A673 (cell line): ENCODE measurements around the gene KICS2. TPM values are rescaled to one million over a fixed set of nuclear protein-coding genes. Genes with fewer than 3 reads are reported as not detected.

Source experiments
- Bru-seq: library from RNA; stranded (reverse); fragments of 400-500 nt; gene quantifications from one replicate; lab custom pipeline; 2021; lab: Mats Ljungman, UMichigan
- BruChase-seq, 2 experiments: library from RNA; stranded (reverse); fragments of 400-500 nt; gene quantifications; one replicate each; lab custom pipeline; 2021; lab: Mats Ljungman, UMichigan
- BruUV-seq: library from RNA; stranded (reverse); fragments of 400-500 nt; replicated peaks from 2 replicates; lab custom pipeline; 2021; lab: Mats Ljungman, UMichigan
- CTCF ChIA-PET: fragments of 300-600 bp; sonication (Branson Sonifier 250); formaldehyde crosslinking; loops from one replicate; lab custom pipeline; 2022; ENCODE audit warnings: antibody characterized with exemption; lab: Charles Lee
- POLR2A ChIA-PET: fragments of 300-600 bp; sonication (Branson Sonifier 250); formaldehyde crosslinking; loops from one replicate; lab custom pipeline; 2022; ENCODE audit warnings: antibody characterized with exemption; ENCODE audit not compliant: low non-redundant PET; lab: Charles Lee
- DNase-seq: peaks from one replicate; pipeline ENCODE4 v3.0.0-alpha.2; 2015; ENCODE audit warnings: low spot score
- H3K27ac ChIP-seq: fragments of 200-600 bp; sonication (generic); 2 replicates; pipeline ENCODE4 v1.5.1; 2016; ENCODE audit warnings: mixed run types, low read depth, mild to moderate bottlenecking, mixed read lengths, antibody characterized with exemption, low read length; ENCODE audit not compliant: poor library complexity, severe bottlenecking
- H3K27me3 ChIP-seq: fragments of 200-600 bp; sonication (generic); replicated peaks from 2 replicates; pipeline ENCODE4 v1.6.1; 2017; ENCODE audit warnings: mixed run types, low read depth, mild to moderate bottlenecking, mixed read lengths, antibody characterized with exemption, low read length; ENCODE audit not compliant: insufficient read depth, poor library complexity
- H3K36me3 ChIP-seq: fragments of 200-600 bp; sonication (generic); 2 replicates; pipeline ENCODE4 v1.6.1; 2016; ENCODE audit warnings: mixed run types, mild to moderate bottlenecking, mixed read lengths, antibody characterized with exemption, low read length; ENCODE audit not compliant: insufficient read depth, poor library complexity, severe bottlenecking
- H3K4me1 ChIP-seq: fragments of 200-600 bp; sonication (generic); 2 replicates; pipeline ENCODE4 v1.6.1; 2017; ENCODE audit warnings: mixed run types, mild to moderate bottlenecking, mixed read lengths, antibody characterized with exemption, low read length; ENCODE audit not compliant: insufficient read depth, poor library complexity, severe bottlenecking
- H3K4me3 ChIP-seq: fragments of 200-600 bp; sonication (generic); 2 replicates; pipeline ENCODE4 v1.5.1; 2016; ENCODE audit warnings: low read depth, mixed run types, mild to moderate bottlenecking, mixed read lengths, low read length; ENCODE audit not compliant: poor library complexity, severe bottlenecking
- H3K9me3 ChIP-seq: fragments of 200-600 bp; sonication (generic); 2 replicates; pipeline ENCODE4 v1.6.1; 2016; ENCODE audit warnings: mixed run types, low read depth, mild to moderate bottlenecking, mixed read lengths, antibody characterized with exemption, low read length; ENCODE audit not compliant: poor library complexity, severe bottlenecking
- CTCF ChIP-seq: fragments of 300-800, 200-600 bp; sonication (generic); conservative IDR thresholded peaks from 2 replicates; pipeline ENCODE4 v1.5.1; 2017; ENCODE audit warnings: low read depth, mild to moderate bottlenecking, antibody characterized with exemption, low read length, moderate library complexity, mixed read lengths
- EZH2 ChIP-seq: fragments of 200-600 bp; sonication (generic); IDR thresholded peaks from 2 replicates; pipeline ENCODE4 v1.6.1; 2017; ENCODE audit warnings: borderline replicate concordance, low read depth, mild to moderate bottlenecking, mixed read lengths, antibody characterized with exemption, low read length; ENCODE audit not compliant: poor library complexity, severe bottlenecking
- intact Hi-C: fragments of 100-400 bp; cut with micrococcal nuclease; formaldehyde crosslinking; loops from one replicate; pipeline ENCODE4 v1.10.0; 2022; ENCODE audit not compliant: unreplicated experiment
- long read RNA-seq: library from polyadenylated mRNA; stranded (forward); transcript quantifications from one replicate; pipeline ENCODE4 v2.0.0, GENCODE V29; 2022
- total RNA-seq: library from RNA; stranded (reverse); gene quantifications from 2 replicates; pipeline ENCODE4 v1.2.3, GENCODE V29; 2021

The KICS2 gene
- total RNA-seq (10.8 and 14.0 TPM in 2 replicates), Bru-seq, nascent RNA (percentile 68 among the genes with signal in this experiment), BruChase-seq, experiment 1, labeled RNA remaining after a 2-hour chase (percentile 67 among the genes with signal in this experiment), BruChase-seq, experiment 2, labeled RNA remaining after a 6-hour chase (percentile 67 among the genes with signal in this experiment)
- long read RNA-seq, full-length matches to known transcripts, result 15 of 15 reads
- long read RNA-seq, partial matches to known transcripts, result 0 of 15 reads
- long read RNA-seq, other reads (novel, unspliced or antisense), result 0 of 15 reads

GRCh38 chr12:64222009-64222765 is at the start of gene KICS2:
Gene KICS2, minus strand, starts transcription at chr12:64222296. Its CDS starts 59 bp downstream, at chr12:64222237.
- TF ChIP-seq EZH2 (no peak), CTCF (no peak)
- ChIA-PET POLR2A (no interaction called here), CTCF (interaction anchor here (0.6 to 1.1 kb wide), 2 partner anchors 164 to 383 kb away, joined by 3 to 5 read pairs; no protein-coding TSS in a partner anchor)
- Histone ChIP-seq H3K36me3 (no peaks in the 10 kb centered on the region), H3K4me3 (peak within 1 kb of the TSS; percentile 71), H3K27me3 (no peaks in the 10 kb centered on the region), H3K27ac (peak within 1 kb of the TSS; percentile 80), H3K4me1 (peaks cover 23% of the 10 kb centered on the region), H3K9me3 (no peaks in the 10 kb centered on the region)
- intact Hi-C loops, result no loop called here
- peak; percentile 97 for DNase-seq
- BruUV-seq, result TSS peak; percentile 72

GRCh38 chr12:64270411-64270810 is 48.3 kb upstream of the KICS2 start:
- intact Hi-C loops, result loop anchor here (10.0 kb wide), 1 partner anchor 424 kb away; no protein-coding TSS in a partner anchor
- no peak for DNase-seq
- Histone ChIP-seq H3K4me1 (no peaks in the 10 kb centered on the region), H3K4me3 (no peak overlapping the region), H3K36me3 (no peaks in the 10 kb centered on the region), H3K27ac (no peak overlapping the region), H3K27me3 (no peaks in the 10 kb centered on the region), H3K9me3 (no peaks in the 10 kb centered on the region)
- no TSS peak for BruUV-seq
- TF ChIP-seq EZH2, result no peak
- no peak for TF ChIP-seq CTCF
- ChIA-PET POLR2A (no interaction called here), CTCF (no interaction called here)

- TF ChIP-seq CTCF (no peak), EZH2 (no peak)
- Histone ChIP-seq H3K36me3 (no peaks in the 10 kb centered on the region), H3K4me3 (no peak overlapping the region), H3K4me1 (no peaks in the 10 kb centered on the region), H3K27ac (no peak overlapping the region), H3K27me3 (no peaks in the 10 kb centered on the region), H3K9me3 (no peaks in the 10 kb centered on the region)
- CTCF ChIA-PET, result no interaction called here
- no TSS peak for BruUV-seq
- no peak for DNase-seq
- intact Hi-C loops, result loop anchor here (5.0 kb wide), 1 partner anchor 123 kb away; the partner anchor contains the start of gene C12orf56
- POLR2A ChIA-PET, result no interaction called here
These were observed 47.1 kb upstream of the KICS2 start for GRCh38 chr12:64269161-64269560.
